Immature natural killer cell (primary cell): ENCODE measurements around the gene CXCL10. TPM values are rescaled to one million over a fixed set of nuclear protein-coding genes. Genes with fewer than 3 reads are reported as not detected.

Source experiments
- DNase-seq, 3 donors: peaks; one replicate each; pipeline ENCODE4 v3.0.0; 2022; ENCODE audit warnings: mixed read lengths in 1 of 3
- H3K27ac Mint-ChIP-seq, 6 donors: one replicate each; pipeline ENCODE4 v1.8.0; 2020; ENCODE audit warnings: mixed read lengths in 6 of 6, mild to moderate bottlenecking in 5 of 6, inconsistent platforms in 4 of 6, moderate library complexity in 3 of 6
- H3K27me3 Mint-ChIP-seq, 3 donors: one replicate each; pipeline ENCODE4 v1.8.0; 2020 to 2021; ENCODE audit warnings: low read depth in 3 of 3, mild to moderate bottlenecking in 3 of 3, mixed read lengths in 3 of 3, moderate library complexity in 3 of 3, inconsistent platforms in 1 of 3
- H3K36me3 Mint-ChIP-seq, 3 donors: one replicate each; pipeline ENCODE4 v1.8.0; 2020; ENCODE audit warnings: mixed read lengths in 3 of 3, inconsistent platforms in 2 of 3, mild to moderate bottlenecking in 2 of 3
- H3K4me1 Mint-ChIP-seq, 2 donors: one replicate each; pipeline ENCODE4 v1.8.0; 2020; ENCODE audit warnings: inconsistent platforms in 2 of 2, mild to moderate bottlenecking in 2 of 2, mixed read lengths in 2 of 2, moderate library complexity in 1 of 2
- H3K4me3 Mint-ChIP-seq, 5 donors: one replicate each; pipeline ENCODE4 v1.8.0; 2020; ENCODE audit warnings: mild to moderate bottlenecking in 5 of 5, mixed read lengths in 5 of 5, inconsistent platforms in 3 of 5, moderate library complexity in 3 of 5
- H3K9me3 Mint-ChIP-seq, 6 donors: one replicate each; pipeline ENCODE4 v1.8.0; 2020; ENCODE audit warnings: mild to moderate bottlenecking in 6 of 6, mixed read lengths in 6 of 6, inconsistent platforms in 4 of 6, moderate library complexity in 3 of 6
- polyA plus RNA-seq, 3 donors: library from polyadenylated mRNA; unstranded; fragments of 300-500 nt; fragmentation: Illumina TruSeq; gene quantifications; one replicate each; pipeline ENCODE4 v1.2.3, GENCODE V29; 2021

The CXCL10 gene
- polyA plus RNA-seq, 3 donors from 2014 or later, result not detected

DNA sequence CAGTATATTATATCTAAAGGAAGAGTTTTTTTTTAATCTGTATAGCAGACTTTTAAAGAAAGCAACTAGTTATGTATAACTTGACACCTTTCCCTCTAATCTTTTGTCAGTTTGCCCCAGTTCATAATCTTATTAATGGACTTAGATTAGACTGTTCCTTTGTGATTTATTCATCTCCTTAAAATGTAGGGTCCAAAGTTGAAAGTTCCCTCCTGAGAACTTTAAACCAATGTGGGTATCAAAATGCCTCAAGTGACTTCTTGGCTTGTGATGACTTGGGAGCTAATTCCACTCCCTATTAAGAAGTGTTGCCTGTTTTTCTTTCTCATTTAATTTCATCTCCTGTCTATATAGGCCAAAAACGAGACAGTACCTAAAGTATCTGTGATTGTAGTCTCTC, 26.2 kb downstream of the CXCL10 start:
- DNase-seq, result no peak
- peaks cover 0 to 3% (median 0%) of the 10 kb centered on the region in 3 donors for H3K27me3 Mint-ChIP-seq
- H3K36me3 Mint-ChIP-seq, result no peaks in the 10 kb centered on the region
- no peaks in the 10 kb centered on the region for H3K9me3 Mint-ChIP-seq
- no peak overlapping the region for H3K27ac Mint-ChIP-seq
- no peak overlapping the region for H3K4me3 Mint-ChIP-seq
- no peaks in the 10 kb centered on the region for H3K4me1 Mint-ChIP-seq

DNA sequence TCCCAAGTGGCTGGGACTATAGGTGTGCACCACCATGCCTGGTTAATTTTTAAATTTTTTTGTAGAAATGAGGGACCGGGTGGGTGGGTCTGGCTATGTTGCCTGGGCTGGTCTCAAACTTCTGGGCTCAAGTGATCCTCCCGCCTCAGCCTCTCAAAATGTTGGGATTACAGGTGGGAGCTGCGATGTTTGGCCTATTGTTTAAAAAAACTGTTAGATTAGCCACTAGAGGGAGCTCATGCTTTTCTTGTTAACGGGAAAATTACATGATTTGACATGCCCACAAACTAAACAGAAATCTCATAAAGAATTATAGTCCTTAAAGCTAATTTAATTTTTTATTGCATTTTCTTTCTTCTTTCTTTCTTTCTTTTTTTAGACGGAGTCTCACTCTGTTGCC, 27.6 kb downstream of the CXCL10 start:
- Mint-ChIP-seq H3K4me3 (no peak overlapping the region), H3K27ac (no peak overlapping the region), H3K9me3 (no peaks in the 10 kb centered on the region), H3K4me1 (peaks cover 8% of the 10 kb centered on the region in 2 donors), H3K36me3 (no peaks in the 10 kb centered on the region), H3K27me3 (peaks cover 4 to 8% (median 6%) of the 10 kb centered on the region in 3 donors)
- DNase-seq, result peak; percentile 28 to 48 (median 41)

DNA sequence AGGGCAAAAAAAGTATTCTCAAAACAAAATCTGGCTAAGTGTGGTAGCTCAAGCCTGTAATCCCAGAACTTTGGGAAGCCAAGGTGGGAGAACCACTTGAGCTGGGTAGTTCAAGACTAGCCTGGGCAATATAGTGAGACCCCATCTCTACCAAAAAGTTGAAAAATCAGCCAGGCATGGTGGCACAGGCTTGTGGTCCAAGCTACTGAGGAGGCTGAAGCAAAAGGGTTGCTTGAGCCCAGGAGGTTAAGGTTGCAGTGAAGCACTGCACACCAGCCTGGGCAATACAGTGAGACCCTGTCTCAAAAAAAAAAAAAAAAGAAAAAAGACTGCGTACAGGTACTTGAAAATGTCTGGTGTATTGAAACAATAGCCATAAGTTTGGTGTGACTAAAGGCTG, 30.8 kb downstream of the CXCL10 start:
- H3K4me1 Mint-ChIP-seq, result peaks cover 37 to 38% of the 10 kb centered on the region in 2 donors
- H3K27me3 Mint-ChIP-seq, result peaks cover 4 to 9% (median 7%) of the 10 kb centered on the region in 3 donors
- DNase-seq, result no peak
- H3K36me3 Mint-ChIP-seq, result peaks cover 0 to 7% (median 0%) of the 10 kb centered on the region in 3 donors
- H3K4me3 Mint-ChIP-seq, result peak overlapping the region in 1 of 5 donors; percentile 31
- no peak overlapping the region for H3K27ac Mint-ChIP-seq
- no peaks in the 10 kb centered on the region for H3K9me3 Mint-ChIP-seq

DNA sequence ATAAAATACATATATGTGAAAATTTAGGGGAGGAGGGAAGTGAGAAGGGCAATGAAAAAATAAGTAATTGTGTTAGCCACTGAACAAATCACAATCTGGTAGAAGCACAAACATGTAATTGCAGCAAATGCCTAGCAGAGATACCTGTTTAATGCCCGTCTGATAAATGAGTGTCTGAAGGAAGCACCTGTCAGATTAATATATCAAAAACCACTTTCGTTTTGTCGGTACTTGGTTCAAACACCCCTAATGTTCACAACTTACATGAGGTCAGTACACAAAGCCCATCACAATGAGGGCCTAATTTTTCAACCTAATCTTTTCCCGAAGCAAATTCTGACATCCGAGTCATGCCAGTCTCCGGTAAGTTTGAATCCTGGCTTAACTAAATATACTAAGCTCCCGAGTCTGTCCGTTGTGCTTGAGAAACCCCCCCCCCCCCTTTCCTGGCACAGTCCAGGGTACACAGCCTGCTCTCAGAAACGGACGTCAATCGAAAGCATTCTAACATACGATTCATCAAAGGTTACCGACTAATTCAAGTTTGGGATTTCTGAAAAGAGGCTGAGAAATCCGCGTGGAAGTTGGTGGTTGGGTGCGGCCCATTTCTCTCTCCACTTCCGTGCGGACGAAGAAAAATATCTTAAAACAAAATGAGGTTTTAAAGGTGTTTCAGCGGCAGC, 33.3 kb downstream of the CXCL10 start:
- no peaks in the 10 kb centered on the region for H3K9me3 Mint-ChIP-seq
- peak overlapping the region; percentile 73 to 94 (median 86) for H3K27ac Mint-ChIP-seq
- H3K27me3 Mint-ChIP-seq, result peaks cover 4 to 9% (median 7%) of the 10 kb centered on the region in 3 donors
- H3K4me3 Mint-ChIP-seq, result peak overlapping the region; percentile 93 to 97 (median 94)
- H3K4me1 Mint-ChIP-seq, result peaks cover 37 to 38% of the 10 kb centered on the region in 2 donors
- H3K36me3 Mint-ChIP-seq, result peaks cover 0 to 7% (median 0%) of the 10 kb centered on the region in 3 donors
- DNase-seq, result no peak

DNA sequence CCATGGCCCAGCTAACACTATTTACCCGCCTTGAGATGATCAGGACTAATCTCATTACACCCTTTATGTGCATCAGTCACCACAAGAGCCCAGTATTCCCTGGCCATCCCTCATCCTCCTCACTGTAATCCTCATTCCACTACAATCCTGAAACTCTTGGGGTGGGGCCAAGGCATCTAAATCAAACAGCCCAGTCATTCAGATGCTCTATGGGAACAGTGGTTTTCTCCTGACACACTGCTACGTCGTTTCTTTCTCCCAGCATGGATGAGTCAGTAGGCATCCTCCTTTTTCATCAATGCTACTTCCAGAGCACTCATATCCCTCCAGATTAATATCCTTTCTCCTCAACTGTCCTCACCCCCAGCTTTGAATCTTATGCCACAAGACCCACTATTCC, 38.2 kb downstream of the CXCL10 start:
- Mint-ChIP-seq H3K4me3 (no peak overlapping the region), H3K36me3 (peaks cover 17 to 20% (median 18%) of the 10 kb centered on the region in 3 donors), H3K27me3 (peaks cover 0 to 2% (median 0%) of the 10 kb centered on the region in 3 donors), H3K27ac (no peak overlapping the region), H3K4me1 (peaks cover 24 to 30% of the 10 kb centered on the region in 2 donors), H3K9me3 (no peaks in the 10 kb centered on the region)
- DNase-seq, result no peak

DNA sequence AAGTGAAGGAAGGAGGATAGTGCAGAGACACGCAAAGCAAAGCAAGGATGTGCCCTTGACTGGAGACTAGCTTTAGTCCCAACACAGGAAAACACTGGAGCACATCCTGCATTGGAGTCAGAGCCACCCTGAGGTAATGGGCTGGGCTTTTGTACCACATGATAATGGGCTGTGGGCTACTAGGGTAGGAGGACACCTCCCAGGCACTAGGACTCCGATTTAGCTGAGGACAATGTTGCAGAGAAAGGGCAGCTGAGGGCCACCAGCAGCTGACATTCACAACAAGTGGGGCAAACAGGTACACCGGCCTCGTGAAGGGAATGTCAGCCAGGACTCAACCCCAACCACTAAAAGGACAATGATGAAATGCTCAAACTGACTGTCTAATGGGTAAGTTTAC, 42.7 kb downstream of the CXCL10 start:
- peaks cover 0 to 4% of the 10 kb centered on the region in 2 donors for H3K4me1 Mint-ChIP-seq
- DNase-seq, result no peak
- no peaks in the 10 kb centered on the region for H3K9me3 Mint-ChIP-seq
- peaks cover 27 to 45% (median 37%) of the 10 kb centered on the region in 3 donors for H3K36me3 Mint-ChIP-seq
- no peaks in the 10 kb centered on the region for H3K27me3 Mint-ChIP-seq
- no peak overlapping the region for H3K4me3 Mint-ChIP-seq
- peak overlapping the region in 3 of 6 donors; percentile 5 to 59 (median 6) for H3K27ac Mint-ChIP-seq

DNA sequence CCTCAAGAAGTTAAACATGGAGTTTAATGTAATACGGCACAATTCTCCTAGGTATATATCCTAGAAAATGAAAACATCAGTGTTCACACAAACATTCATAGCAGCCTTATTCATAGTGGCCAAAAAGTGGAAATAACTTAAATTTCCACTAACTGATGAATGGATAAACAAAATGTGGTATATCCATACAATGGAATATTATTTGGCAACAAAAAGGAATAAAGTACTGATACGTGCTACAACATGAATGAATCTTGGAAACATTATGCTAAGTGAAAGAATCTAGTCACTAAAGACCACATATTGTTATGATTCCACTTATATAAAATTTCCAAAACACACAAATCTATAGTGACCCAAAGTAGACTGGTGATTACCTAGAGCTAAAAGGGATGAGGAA, 47.1 kb downstream of the CXCL10 start:
- no peak overlapping the region for H3K27ac Mint-ChIP-seq
- H3K4me3 Mint-ChIP-seq, result no peak overlapping the region
- no peaks in the 10 kb centered on the region for H3K4me1 Mint-ChIP-seq
- H3K36me3 Mint-ChIP-seq, result peaks cover 39 to 62% (median 51%) of the 10 kb centered on the region in 3 donors
- no peaks in the 10 kb centered on the region for H3K9me3 Mint-ChIP-seq
- no peaks in the 10 kb centered on the region for H3K27me3 Mint-ChIP-seq
- no peak for DNase-seq

DNA sequence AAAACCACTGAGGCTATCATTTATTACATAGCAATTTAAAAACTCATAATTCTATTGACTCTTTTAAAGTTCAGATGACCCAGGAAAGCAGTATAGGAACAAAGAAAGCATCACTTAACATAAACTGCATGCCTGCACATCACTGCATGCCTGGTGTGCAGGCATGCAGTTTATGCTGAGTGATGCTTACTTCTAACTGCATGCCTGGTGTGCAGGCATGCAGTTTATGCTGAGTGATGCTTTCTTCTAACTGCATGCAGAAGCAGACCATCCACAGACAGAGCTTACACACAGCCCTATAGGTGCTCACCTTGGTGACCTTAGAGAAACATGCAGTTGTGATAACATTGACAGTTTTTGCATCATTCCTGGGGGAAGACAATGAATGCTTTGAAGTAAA, 49.5 kb downstream of the CXCL10 start:
- Mint-ChIP-seq H3K4me3 (no peak overlapping the region), H3K27ac (no peak overlapping the region), H3K4me1 (no peaks in the 10 kb centered on the region), H3K27me3 (no peaks in the 10 kb centered on the region), H3K36me3 (peaks cover 47 to 67% (median 58%) of the 10 kb centered on the region in 3 donors), H3K9me3 (no peaks in the 10 kb centered on the region)
- DNase-seq, result no peak

Other genes starting within 250 kb of the CXCL10 start
- gene PPEF2, start 121.0 kb downstream of the CXCL10 start, polyA plus RNA-seq, result not detected
- gene NAAA, start 82.5 kb downstream of the CXCL10 start, polyA plus RNA-seq, result 10 to 100 TPM; 56.4 to 77.6 (median 73.2) TPM
- gene SDAD1, start 32.6 kb downstream of the CXCL10 start, polyA plus RNA-seq, result 10 to 100 TPM; 43.6 to 73.4 (median 53.3) TPM
- not detected for gene CXCL9, start 16.0 kb downstream of the CXCL10 start, polyA plus RNA-seq
- not detected for gene CXCL11, start 12.6 kb upstream of the CXCL10 start, polyA plus RNA-seq
- gene ART3, start 51.2 kb upstream of the CXCL10 start, polyA plus RNA-seq, result not detected
- 10 to 100 TPM; 33.0 to 39.2 (median 33.8) TPM for gene NUP54, start 124.9 kb upstream of the CXCL10 start, polyA plus RNA-seq
- 10 to 100 TPM in 2 of 3 donors, 1 to 10 TPM in 1; 8.8 to 17.1 (median 16.4) TPM for gene SCARB2, start 190.3 kb upstream of the CXCL10 start, polyA plus RNA-seq
- not detected for gene FAM47E, start 228.2 kb upstream of the CXCL10 start, polyA plus RNA-seq